Right atrium auricular region (tissue), 2 donors: Measurements from ENCODE around the gene CEP350. TPM values are rescaled to one million over a fixed set of nuclear protein-coding genes. Genes with fewer than 3 reads are reported as not detected.

Experiments used
- DNase-seq: peaks from one replicate; pipeline ENCODE4 v3.0.0-alpha.2; 2019; ENCODE audit warnings: low spot score
- H3K27ac ChIP-seq, 2 donors: fragments of 200-600 bp; sonication (generic); 1 replicate in 1 of 2; 2 replicates in 1 of 2; pipeline ENCODE4 v1.5.1; 2016 to 2019
- H3K27me3 ChIP-seq, 2 donors: fragments of 200-600 bp; sonication (generic); one replicate each; pipeline versions ENCODE4 v1.5.1 to v1.6.0; 2017 to 2019
- H3K36me3 ChIP-seq: fragments of 200-600 bp; sonication (generic); one replicate; pipeline ENCODE4 v1.5.1; 2016
- H3K4me1 ChIP-seq, 2 donors: fragments of 200-600 bp; sonication (generic); one replicate each; pipeline versions ENCODE4 v1.5.1 to v1.6.0; 2017 to 2019
- H3K4me3 ChIP-seq, 2 donors: fragments of 200-600 bp; sonication (generic); 1 replicate in 1 of 2; 2 replicates in 1 of 2; pipeline ENCODE4 v1.5.1; 2017 to 2019; ENCODE audit warnings: mild to moderate bottlenecking in 1 of 2, moderate library complexity in 1 of 2
- H3K9me3 ChIP-seq, 2 donors: fragments of 200-600 bp; sonication (generic); one replicate each; pipeline ENCODE4 v1.5.1; 2019
- total RNA-seq, 2 donors: library from RNA; depleted of rRNA; stranded (reverse); fragments of >200 nt; gene quantifications; one replicate each; pipeline ENCODE4 v1.1.0, GENCODE V29; 2016
- TF ChIP-seq, protein P1 (sequence below), 2 donors: fragments of 200-600 bp; sonication (generic); IDR thresholded peaks; one replicate each; pipeline ENCODE4 v1.5.1; 2019; ENCODE audit warnings: antibody characterized with exemption in 2 of 2

CEP350 gene
- total RNA-seq, 2 donors from 2014 or later: 55.3 to 56.1 TPM

DNA sequence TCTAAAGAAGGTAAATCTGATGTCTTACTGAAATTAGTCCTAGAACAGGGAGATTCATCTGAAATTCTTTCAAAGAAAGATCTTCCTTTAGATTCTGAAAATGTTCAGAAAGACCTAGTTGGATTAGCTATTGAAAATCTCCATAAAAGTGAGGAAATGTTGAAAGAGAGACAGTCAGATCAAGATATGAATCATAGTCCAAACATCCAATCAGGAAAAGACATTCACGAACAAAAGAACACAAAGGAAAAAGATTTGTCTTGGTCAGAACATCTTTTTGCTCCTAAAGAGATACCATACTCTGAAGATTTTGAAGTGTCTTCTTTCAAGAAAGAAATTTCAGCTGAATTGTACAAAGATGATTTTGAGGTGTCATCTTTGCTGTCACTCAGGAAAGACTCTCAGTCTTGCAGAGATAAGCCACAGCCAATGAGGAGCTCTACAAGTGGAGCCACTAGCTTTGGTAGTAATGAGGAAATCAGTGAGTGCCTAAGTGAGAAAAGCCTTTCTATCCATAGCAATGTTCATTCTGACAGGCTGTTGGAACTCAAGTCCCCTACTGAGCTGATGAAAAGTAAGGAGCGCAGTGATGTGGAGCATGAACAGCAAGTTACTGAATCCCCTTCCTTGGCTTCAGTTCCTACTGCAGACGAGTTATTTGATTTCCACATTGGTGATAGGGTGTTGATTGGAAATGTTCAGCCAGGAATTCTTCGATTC, 138.5 kb downstream of the CEP350 start:
- Histone ChIP-seq H3K4me3 (no peak overlapping the region), H3K9me3 (no peaks in the 10 kb centered on the region), H3K4me1 (no peaks in the 10 kb centered on the region), H3K27me3 (no peaks in the 10 kb centered on the region), H3K27ac (no peak overlapping the region), H3K36me3 (peaks cover 55% of the 10 kb centered on the region)
- no peak for DNase-seq
- TF ChIP-seq, protein P1, sequence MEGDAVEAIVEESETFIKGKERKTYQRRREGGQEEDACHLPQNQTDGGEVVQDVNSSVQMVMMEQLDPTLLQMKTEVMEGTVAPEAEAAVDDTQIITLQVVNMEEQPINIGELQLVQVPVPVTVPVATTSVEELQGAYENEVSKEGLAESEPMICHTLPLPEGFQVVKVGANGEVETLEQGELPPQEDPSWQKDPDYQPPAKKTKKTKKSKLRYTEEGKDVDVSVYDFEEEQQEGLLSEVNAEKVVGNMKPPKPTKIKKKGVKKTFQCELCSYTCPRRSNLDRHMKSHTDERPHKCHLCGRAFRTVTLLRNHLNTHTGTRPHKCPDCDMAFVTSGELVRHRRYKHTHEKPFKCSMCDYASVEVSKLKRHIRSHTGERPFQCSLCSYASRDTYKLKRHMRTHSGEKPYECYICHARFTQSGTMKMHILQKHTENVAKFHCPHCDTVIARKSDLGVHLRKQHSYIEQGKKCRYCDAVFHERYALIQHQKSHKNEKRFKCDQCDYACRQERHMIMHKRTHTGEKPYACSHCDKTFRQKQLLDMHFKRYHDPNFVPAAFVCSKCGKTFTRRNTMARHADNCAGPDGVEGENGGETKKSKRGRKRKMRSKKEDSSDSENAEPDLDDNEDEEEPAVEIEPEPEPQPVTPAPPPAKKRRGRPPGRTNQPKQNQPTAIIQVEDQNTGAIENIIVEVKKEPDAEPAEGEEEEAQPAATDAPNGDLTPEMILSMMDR (IDR thresholded peaks at IDR 0.05): no peak

DNA sequence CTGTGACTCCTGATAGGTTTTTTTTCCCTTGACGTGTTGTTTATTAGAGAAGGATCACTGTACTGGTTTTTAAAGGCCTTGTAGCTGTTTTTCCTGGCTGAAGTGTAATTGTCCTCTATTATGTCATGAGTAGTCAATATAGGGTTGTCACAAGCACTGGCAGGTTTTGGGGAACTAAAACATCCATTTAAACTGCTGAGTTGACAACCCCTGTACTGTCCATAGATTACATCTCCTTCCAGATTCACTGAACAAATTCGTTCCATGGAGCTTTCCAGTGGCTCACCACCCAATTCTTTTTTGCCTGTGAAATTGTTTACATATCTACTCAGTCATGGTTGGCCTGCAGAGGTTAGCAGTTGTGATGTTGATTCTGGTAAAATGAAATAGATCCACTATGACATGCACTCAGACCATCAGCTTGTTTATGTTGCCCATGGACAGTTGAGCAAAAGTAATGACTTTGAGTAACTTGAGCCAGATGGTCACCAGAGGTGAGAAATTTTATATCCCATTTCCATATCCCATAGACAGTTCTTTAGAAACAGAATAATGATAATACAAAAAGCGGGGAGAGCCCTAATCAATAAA, 140.2 kb downstream of the CEP350 start:
- Histone ChIP-seq H3K27me3 (no peaks in the 10 kb centered on the region), H3K36me3 (peaks cover 61% of the 10 kb centered on the region), H3K9me3 (no peaks in the 10 kb centered on the region), H3K4me3 (no peak overlapping the region), H3K27ac (no peak overlapping the region), H3K4me1 (no peaks in the 10 kb centered on the region)
- TF ChIP-seq, protein P1 (IDR thresholded peaks at IDR 0.05): no peak
- DNase-seq: no peak

- Histone ChIP-seq H3K4me1 (no peaks in the 10 kb centered on the region), H3K4me3 (no peak overlapping the region), H3K27ac (no peak overlapping the region), H3K27me3 (no peaks in the 10 kb centered on the region), H3K9me3 (no peaks in the 10 kb centered on the region), H3K36me3 (peaks cover 62% of the 10 kb centered on the region)
- DNase-seq: no peak
- TF ChIP-seq, protein P1 (IDR thresholded peaks at IDR 0.05): no peak
Observed at GRCh38 chr1:180096584-180097325, 142.1 kb downstream of the CEP350 start.

- H3K36me3 ChIP-seq: peaks cover 62% of the 10 kb centered on the region
- DNase-seq: no peak
- no peaks in the 10 kb centered on the region for H3K9me3 ChIP-seq
- no peaks in the 10 kb centered on the region for H3K4me1 ChIP-seq
- H3K4me3 ChIP-seq: no peak overlapping the region
- TF ChIP-seq, protein P1 (IDR thresholded peaks at IDR 0.05): no peak
- H3K27me3 ChIP-seq: no peaks in the 10 kb centered on the region
- H3K27ac ChIP-seq: no peak overlapping the region
Observed at GRCh38 chr1:180097326-180097605, 142.7 kb downstream of the CEP350 start.

DNA sequence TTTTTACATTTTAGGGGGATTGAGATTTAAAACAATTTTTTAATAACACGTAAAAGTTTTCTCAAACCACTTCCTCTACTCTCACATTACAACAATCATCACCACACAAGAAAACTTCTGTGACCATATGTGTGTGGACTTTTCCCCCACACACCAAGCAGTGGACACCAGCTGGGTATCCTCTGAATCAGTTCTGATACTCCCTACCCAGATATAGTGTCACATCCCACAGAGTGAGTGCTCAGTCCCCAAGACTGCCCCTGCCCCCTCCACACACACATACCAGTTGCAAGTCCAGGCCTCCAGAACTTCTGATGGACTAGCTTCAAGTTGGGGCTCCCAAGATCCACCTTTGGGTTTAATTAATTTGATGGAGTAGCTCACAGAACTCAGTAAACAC, 146.8 kb downstream of the CEP350 start:
- Histone ChIP-seq H3K4me1 (no peaks in the 10 kb centered on the region), H3K4me3 (no peak overlapping the region), H3K36me3 (peaks cover 38% of the 10 kb centered on the region), H3K27me3 (no peaks in the 10 kb centered on the region), H3K9me3 (no peaks in the 10 kb centered on the region), H3K27ac (no peak overlapping the region)
- no peak for DNase-seq
- TF ChIP-seq, protein P1 (IDR thresholded peaks at IDR 0.05): no peak
